HG03521 (cell line): ENCODE results near the gene IL36G.
"Not testable (repeated sequence)": the region's sequence is repeated elsewhere in the genome, so short reads cannot be mapped to it uniquely, and the experiment has no call there.

Experiments
- ATAC-seq: cut with Tn5 transposase; IDR thresholded peaks from one replicate; pipeline ENCODE4 v1.9.1; 2021; ENCODE audit warnings: mild to moderate bottlenecking, moderate library complexity; ENCODE audit not compliant: unreplicated experiment

IL36G gene

GRCh38 chr2:112977559-112978056 is at the start of gene IL36G:
Gene IL36G, plus strand, starts transcription at chr2:112978006. Its CDS starts 633 bp downstream, at chr2:112978639.
- no peak for ATAC-seq

- ATAC-seq = no peak
These were observed 44.5 kb upstream of the IL36G start for GRCh38 chr2:112933261-112933660.

- not testable (repeated sequence) for ATAC-seq
These were observed 43.7 kb upstream of the IL36G start for GRCh38 chr2:112934117-112934516.

- no peak for ATAC-seq
These were observed 40.9 kb upstream of the IL36G start for GRCh38 chr2:112936927-112937232.

- no peak for ATAC-seq
These were observed 38.9 kb upstream of the IL36G start for GRCh38 chr2:112938904-112939303.

- ATAC-seq = no peak
These were observed 38.4 kb upstream of the IL36G start for GRCh38 chr2:112939425-112939824.

- no peak for ATAC-seq
These were observed 36.8 kb upstream of the IL36G start for GRCh38 chr2:112940859-112941625.

GRCh38 chr2:112941753-112942653 is 35.8 kb upstream of the IL36G start:
- peak; percentile 53 for ATAC-seq

- ATAC-seq = no peak
These were observed 35.2 kb upstream of the IL36G start for GRCh38 chr2:112942654-112943002.

- ATAC-seq = no peak
These were observed 32.8 kb upstream of the IL36G start for GRCh38 chr2:112944971-112945370.

- ATAC-seq = no peak
These were observed 31.7 kb upstream of the IL36G start for GRCh38 chr2:112946086-112946485.

GRCh38 chr2:112947374-112947773 is 30.4 kb upstream of the IL36G start:
- ATAC-seq = no peak

GRCh38 chr2:112949456-112949855 is 28.4 kb upstream of the IL36G start:
- ATAC-seq = no peak

- no peak for ATAC-seq
These were observed 23.4 kb upstream of the IL36G start for GRCh38 chr2:112954364-112954763.

- no peak for ATAC-seq
These were observed 20.3 kb upstream of the IL36G start for GRCh38 chr2:112957511-112957910.

- ATAC-seq = no peak
These were observed 19.2 kb upstream of the IL36G start for GRCh38 chr2:112958428-112959108.

GRCh38 chr2:112959109-112959812 is 18.5 kb upstream of the IL36G start:
- ATAC-seq = no peak

- no peak for ATAC-seq
These were observed 17.5 kb upstream of the IL36G start for GRCh38 chr2:112960230-112960825.

GRCh38 chr2:112962308-112963175 is 15.3 kb upstream of the IL36G start:
- ATAC-seq = no peak
